NCI-H510A (cell line): ENCODE measurements around the gene BRCA1.
"Not testable (repeated sequence)": the region's sequence is repeated elsewhere in the genome, so short reads cannot be mapped to it uniquely, and the experiment has no call there.

Experiments
- DNase-seq: peaks from one replicate; lab custom pipeline; 2025; lab: John Stamatoyannopoulos, UW

BRCA1 gene

DNA sequence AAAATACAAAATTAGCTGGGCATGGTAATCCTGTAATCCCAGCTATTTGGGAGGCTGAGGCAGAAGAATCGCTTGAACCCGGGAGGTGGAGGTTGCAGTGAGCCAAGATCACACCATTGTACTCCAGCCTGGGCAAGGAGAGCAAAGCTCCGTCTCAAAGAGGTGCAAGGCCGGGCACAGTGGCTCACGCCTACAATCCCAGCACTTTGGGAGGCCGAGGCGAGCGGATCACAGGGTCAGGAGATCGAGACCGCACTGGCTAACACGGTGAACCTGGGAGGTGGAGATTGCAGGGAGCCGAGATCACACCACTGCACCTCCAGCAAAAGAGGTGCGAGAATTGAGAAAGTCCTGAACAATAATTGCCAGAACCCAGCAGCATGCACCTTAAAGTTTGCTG, 124.3 kb downstream of the BRCA1 start:
- not testable (repeated sequence) for DNase-seq

DNA sequence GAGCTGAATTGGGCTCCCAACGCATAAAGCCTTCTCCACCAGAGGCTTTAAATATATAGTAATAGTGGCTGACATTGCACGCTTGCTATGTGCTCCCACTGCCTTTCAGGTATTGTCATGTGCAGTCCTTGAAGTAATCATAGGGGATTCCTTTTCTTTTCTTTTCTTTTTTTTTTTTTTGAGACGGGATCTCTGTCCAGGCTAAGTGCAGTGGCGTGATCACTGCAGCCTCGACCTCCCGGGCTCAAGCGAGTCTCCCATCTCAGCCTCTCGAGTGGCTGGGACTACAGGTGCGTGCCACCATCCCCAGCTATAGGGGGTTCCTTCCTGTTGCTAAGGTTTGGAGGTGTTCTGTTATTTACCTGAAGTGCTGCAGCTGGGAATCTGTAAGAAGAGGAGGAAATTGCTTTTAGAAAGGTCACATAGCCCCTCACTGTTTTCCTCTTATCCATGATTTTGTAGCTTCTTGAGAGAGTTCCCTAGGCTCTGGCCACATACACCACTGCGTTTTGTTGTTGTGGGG, 126.1 kb downstream of the BRCA1 start:
- DNase-seq, result no peak

DNA sequence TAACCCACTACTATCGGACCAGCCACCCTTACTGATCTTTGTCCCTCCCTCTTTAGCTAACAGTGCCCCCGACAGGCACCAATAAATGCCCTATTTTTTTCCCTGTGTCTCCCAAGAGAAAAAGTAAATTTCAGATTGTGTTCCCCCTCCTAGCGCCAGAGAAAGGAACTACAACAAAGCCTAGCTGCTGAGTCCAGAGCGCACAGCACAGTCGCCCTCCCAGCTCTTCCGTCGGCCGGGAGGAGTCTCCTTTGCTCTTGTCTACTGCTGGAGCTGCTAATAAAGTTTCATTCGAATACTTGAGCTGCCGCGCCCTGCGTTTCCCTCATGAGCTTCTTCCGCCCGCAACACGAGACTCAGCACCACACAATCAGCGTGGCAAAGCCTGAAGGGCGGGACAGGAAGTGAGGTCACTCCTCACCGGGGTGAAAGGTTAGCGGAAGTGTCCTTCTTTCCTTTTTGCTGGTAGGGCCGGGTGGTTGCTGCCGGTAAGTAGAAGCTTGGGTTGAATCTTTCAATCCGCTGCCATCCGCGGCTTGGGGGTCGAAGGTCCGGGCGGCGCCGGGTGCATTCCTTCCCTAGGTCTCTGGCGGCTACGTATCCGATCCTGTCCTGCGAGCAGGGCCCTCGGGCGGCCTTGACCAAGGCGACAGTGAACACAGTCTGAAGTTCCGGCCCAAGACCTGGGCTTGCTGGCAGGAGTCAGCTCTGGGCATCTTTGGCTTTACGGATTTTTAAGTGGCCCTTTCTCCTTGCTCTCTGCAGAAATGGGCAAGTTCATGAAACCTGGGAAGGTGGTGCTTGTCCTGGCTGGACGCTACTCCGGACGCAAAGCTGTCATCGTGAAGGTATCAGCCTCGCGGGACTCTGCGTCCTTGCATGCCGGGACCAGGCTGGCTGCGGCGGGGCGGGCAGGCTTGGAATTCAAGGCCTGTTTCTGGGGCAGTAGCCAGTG, 126.9 kb downstream of the BRCA1 start, which contains the start of gene RPL27:
RPL27 (plus strand) TSS at position 436 of the 955 bp plus-strand sequence; CDS start at position 768, 332 bp downstream.
- peak; percentile 98 for DNase-seq

DNA sequence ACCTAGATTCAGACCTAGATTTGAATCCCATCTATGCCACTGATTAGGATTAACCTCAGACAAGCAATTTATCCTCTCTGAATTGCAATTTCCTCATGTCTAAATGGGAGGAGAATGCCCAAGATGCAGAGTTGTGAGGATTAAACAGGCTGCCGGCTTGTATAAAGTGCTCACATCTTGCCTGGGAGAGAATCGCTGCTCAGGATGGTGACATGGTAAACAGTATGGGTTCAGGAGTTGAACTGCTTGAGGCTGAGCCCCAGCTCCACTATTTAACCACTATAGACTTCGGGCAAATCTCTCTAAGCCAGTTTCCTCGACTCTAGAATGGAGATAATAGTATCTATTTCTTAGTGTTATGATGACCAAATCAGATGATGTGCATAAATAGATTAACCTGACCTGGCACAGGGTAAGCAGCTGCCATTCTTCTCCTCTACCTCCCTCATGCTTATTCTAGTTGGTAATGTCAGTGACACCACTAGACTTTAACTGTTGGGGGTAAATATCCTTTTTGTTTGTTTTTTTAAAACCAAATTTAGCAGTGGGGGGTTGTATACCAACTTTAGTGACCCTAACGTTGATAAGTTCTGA, 127.7 kb downstream of the BRCA1 start:
- DNase-seq, result no peak
